Keratinocyte (primary cell): Measurements from ENCODE around the gene ZBTB44. TPM values are rescaled to one million over a fixed set of nuclear protein-coding genes. Genes with fewer than 3 reads are reported as not detected.

Experiments used
- DNase-seq: peaks from one replicate; pipeline ENCODE4 v3.0.0-alpha.2; 2011; ENCODE audit warnings: low read depth, missing footprints, low spot score
- FAIRE-seq: peaks from 2 replicates; lab custom pipeline; 2011; peaks lifted over from hg19 to GRCh38; lab: Jason Lieb, UNC
- H2AFZ ChIP-seq: 2 replicates; pipeline ENCODE4 v1.6.0; 2012; ENCODE audit warnings: low read length, control low read depth, inconsistent platforms; ENCODE audit not compliant: control insufficient read depth
- H3K27ac ChIP-seq: 2 replicates; pipeline ENCODE4 v1.5.1; 2011; ENCODE audit warnings: low read length; ENCODE audit not compliant: control insufficient read depth, insufficient read depth
- H3K27me3 ChIP-seq: 3 replicates; pipeline ENCODE4 v1.6.0; 2011; ENCODE audit warnings: low read length; ENCODE audit not compliant: control insufficient read depth, insufficient read depth; ENCODE audit errors: extremely low read depth
- H3K36me3 ChIP-seq, 2 experiments: 2 replicates in 1 of 2; 3 replicates in 1 of 2; pipeline ENCODE4 v1.5.1; 2011; ENCODE audit warnings: low read length in 2 of 2, mild to moderate bottlenecking in 1 of 2; ENCODE audit not compliant: control insufficient read depth in 2 of 2, insufficient read depth in 2 of 2; ENCODE audit errors: extremely low read depth in 1 of 2
- H3K4me1 ChIP-seq: 3 replicates; pipeline ENCODE4 v1.5.1; 2011; ENCODE audit warnings: low read length; ENCODE audit not compliant: control insufficient read depth, insufficient read depth; ENCODE audit errors: extremely low read depth
- H3K4me2 ChIP-seq: 3 replicates; pipeline ENCODE4 v1.6.0; 2011; ENCODE audit warnings: low read depth, low read length; ENCODE audit not compliant: control insufficient read depth, insufficient read depth; ENCODE audit errors: extremely low read depth
- H3K4me3 ChIP-seq, 3 experiments: fragments of 200-600 bp in 1 of 3; sonication (generic) in 1 of 3; 2 replicates in 2 of 3; 3 replicates in 1 of 3; pipeline ENCODE4 v1.5.1; 2011 to 2016; ENCODE audit warnings: low read length in 3 of 3, mild to moderate bottlenecking in 3 of 3, control low read depth in 2 of 3, inconsistent platforms in 1 of 3, low read depth in 1 of 3, mixed read lengths in 1 of 3, mixed run types in 1 of 3, moderate library complexity in 1 of 3; ENCODE audit not compliant: control insufficient read depth in 2 of 3, insufficient read depth in 2 of 3; ENCODE audit errors: extremely low read depth in 1 of 3
- H3K79me2 ChIP-seq: 2 replicates; pipeline ENCODE4 v1.6.0; 2012; ENCODE audit warnings: low read length; ENCODE audit not compliant: control insufficient read depth, insufficient read depth
- H3K9ac ChIP-seq: 3 replicates; pipeline ENCODE4 v1.6.0; 2011; ENCODE audit warnings: low read length; ENCODE audit not compliant: control insufficient read depth, insufficient read depth; ENCODE audit errors: extremely low read depth
- H3K9me1 ChIP-seq: 3 replicates; pipeline ENCODE4 v1.6.0; 2011; ENCODE audit warnings: low read length; ENCODE audit not compliant: control insufficient read depth, insufficient read depth; ENCODE audit errors: extremely low read depth
- H3K9me3 ChIP-seq: 2 replicates; pipeline ENCODE4 v1.5.1; 2012; ENCODE audit warnings: low read depth, low read length; ENCODE audit not compliant: control insufficient read depth
- H4K20me1 ChIP-seq: 3 replicates; pipeline ENCODE4 v1.6.0; 2011; ENCODE audit warnings: low read length; ENCODE audit not compliant: control insufficient read depth, insufficient read depth; ENCODE audit errors: extremely low read depth
- CTCF ChIP-seq, 3 experiments: IDR thresholded peaks in 1 of 3; conservative IDR thresholded peaks in 1 of 3; optimal IDR thresholded peaks in 1 of 3; 2 replicates in 2 of 3; 3 replicates in 1 of 3; pipeline versions ENCODE3 to v1.5.1; 2011; ENCODE audit warnings: low read length in 3 of 3, mild to moderate bottlenecking in 3 of 3, moderate library complexity in 2 of 3, control low read depth in 1 of 3, inconsistent platforms in 1 of 3; ENCODE audit not compliant: insufficient read depth in 2 of 3; ENCODE audit errors: extremely low read depth in 1 of 3
- EZH2 ChIP-seq: IDR thresholded peaks from one replicate; pipeline ENCODE4 v1.6.1; 2012; ENCODE audit warnings: inconsistent platforms, mild to moderate bottlenecking, low read length, moderate library complexity
- dilution Hi-C: fragments of 300-500 bp; cut with MboI; formaldehyde crosslinking; loops from one replicate; pipeline ENCODE4 v1.7.0; 2020; ENCODE audit warnings: low sequenced_read_pairs; ENCODE audit not compliant: extremely low pct_ligation_motif_present
- polyA plus RNA-seq, 5 experiments: library from polyadenylated mRNA; depleted of rRNA in 3 of 5; stranded (reverse) in 3 of 5; stranded (forward) in 1 of 5; unstranded in 1 of 5; fragments of >200 nt; gene quantifications; 1 replicate in 1 of 5; 2 replicates in 3 of 5; 3 replicates in 1 of 5; pipeline versions ENCODE4 v1.2.1 to v1.2.3, GENCODE V29; 2011 to 2012; ENCODE audit warnings: missing spikeins in 2 of 5, low read depth in 1 of 5, low replicate concordance in 1 of 5

ZBTB44 gene
- polyA plus RNA-seq, 1 donor (not counting 4 experiments of a cell fraction or from before 2014, with no cell fraction given) = 16.8 TPM

- DNase-seq = no peak
- H3K36me3 ChIP-seq = peaks cover 17 to 21% of the 10 kb centered on the region in 2 experiments
- no peak overlapping the region for H3K4me2 ChIP-seq
- no peaks in the 10 kb centered on the region for H3K9me3 ChIP-seq
- no peak overlapping the region for H2AFZ ChIP-seq
- TF ChIP-seq CTCF (optimal IDR thresholded peaks at IDR 0.05 in 1 of 3, IDR thresholded peaks at IDR 0.05 in 1 of 3, conservative IDR thresholded peaks at IDR 0.05 in 1 of 3; ENCODE audit: extremely low read depth in 1 of 3, insufficient read depth in 2 of 3, low read length in 3 of 3) (no peak), EZH2 (no peak)
- peaks cover 8% of the 10 kb centered on the region for H4K20me1 ChIP-seq
- H3K4me1 ChIP-seq = no peaks in the 10 kb centered on the region
- H3K79me2 ChIP-seq = peaks cover 30% of the 10 kb centered on the region
- FAIRE-seq = no peak
- no peak overlapping the region for H3K9ac ChIP-seq
- H3K9me1 ChIP-seq = no peaks in the 10 kb centered on the region
- no peak overlapping the region for H3K27ac ChIP-seq
- no peaks in the 10 kb centered on the region for H3K27me3 ChIP-seq
- dilution Hi-C loops = no loop called here
- H3K4me3 ChIP-seq = no peak overlapping the region
These were observed 124.3 kb downstream of the ZBTB44 start for GRCh38 chr11:130190371-130190881.

DNA sequence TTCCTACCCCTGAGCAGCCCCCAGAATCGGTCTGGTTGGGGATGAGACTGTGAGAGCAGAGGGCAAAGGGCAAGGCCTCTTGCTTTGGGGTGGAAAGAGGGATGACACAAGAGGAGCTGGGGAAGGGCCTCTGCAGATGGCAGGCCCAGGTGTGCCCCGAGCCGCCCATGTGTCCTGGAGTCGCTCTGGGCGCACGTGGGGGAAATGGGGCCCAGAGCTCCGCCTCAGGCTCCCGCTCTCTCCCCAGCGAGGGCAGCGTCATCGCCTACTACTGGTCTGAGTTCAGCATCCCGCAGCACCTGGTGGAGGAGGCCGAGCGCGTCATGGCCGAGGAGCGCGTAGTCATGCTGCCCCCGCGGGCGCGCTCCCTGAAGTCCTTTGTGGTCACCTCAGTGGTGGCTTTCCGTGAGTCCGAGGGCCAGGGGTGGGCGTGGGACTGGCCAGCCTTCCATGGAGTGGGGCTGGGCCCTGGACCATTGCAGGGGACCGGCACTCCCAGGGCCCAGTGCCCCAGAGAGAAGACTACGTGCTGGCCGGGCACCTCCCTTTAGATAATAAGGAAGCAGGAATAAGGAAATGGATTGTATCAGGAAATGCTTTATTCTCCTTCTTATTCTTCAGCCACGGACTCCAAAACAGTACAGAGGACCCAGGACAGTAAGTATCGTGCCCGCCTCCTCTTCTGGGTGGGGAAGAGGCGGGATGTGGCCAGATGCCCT lies 125.1 kb downstream of the ZBTB44 start:
- no peak for TF ChIP-seq CTCF (optimal IDR thresholded peaks at IDR 0.05 in 1 of 3, IDR thresholded peaks at IDR 0.05 in 1 of 3, conservative IDR thresholded peaks at IDR 0.05 in 1 of 3; ENCODE audit: extremely low read depth in 1 of 3, insufficient read depth in 2 of 3, low read length in 3 of 3)
- TF ChIP-seq EZH2 = no peak
- FAIRE-seq (no peak), DNase-seq (no peak)
- Histone ChIP-seq H3K4me3 (no peak overlapping the region), H3K9ac (no peak overlapping the region), H4K20me1 (peaks cover 8% of the 10 kb centered on the region), H3K9me1 (no peaks in the 10 kb centered on the region), H3K79me2 (peaks cover 33% of the 10 kb centered on the region), H3K27me3 (no peaks in the 10 kb centered on the region), H3K36me3 (peaks cover 13 to 21% of the 10 kb centered on the region in 2 experiments), H3K4me1 (no peaks in the 10 kb centered on the region), H2AFZ (no peak overlapping the region), H3K27ac (no peak overlapping the region), H3K9me3 (no peaks in the 10 kb centered on the region), H3K4me2 (no peak overlapping the region)
- dilution Hi-C loops = no loop called here
